ENCODE results near the gene TMEM100.

- TF ChIP-seq CTCF (IDR thresholded peaks at IDR 0.05), result no peak
- no peak for TF ChIP-seq POLR2A (IDR thresholded peaks at IDR 0.05)
These were observed 29.1 kb downstream of the TMEM100 start for GRCh38 chr17:55693254-55694216.

All from uterus (tissue), 2 donors.